Measurements from ENCODE around the gene WDR72.
"Not testable (repeated sequence)": the region's sequence is repeated elsewhere in the genome, so short reads cannot be mapped to it uniquely, and the experiment has no call there.

WDR72 gene

DNA sequence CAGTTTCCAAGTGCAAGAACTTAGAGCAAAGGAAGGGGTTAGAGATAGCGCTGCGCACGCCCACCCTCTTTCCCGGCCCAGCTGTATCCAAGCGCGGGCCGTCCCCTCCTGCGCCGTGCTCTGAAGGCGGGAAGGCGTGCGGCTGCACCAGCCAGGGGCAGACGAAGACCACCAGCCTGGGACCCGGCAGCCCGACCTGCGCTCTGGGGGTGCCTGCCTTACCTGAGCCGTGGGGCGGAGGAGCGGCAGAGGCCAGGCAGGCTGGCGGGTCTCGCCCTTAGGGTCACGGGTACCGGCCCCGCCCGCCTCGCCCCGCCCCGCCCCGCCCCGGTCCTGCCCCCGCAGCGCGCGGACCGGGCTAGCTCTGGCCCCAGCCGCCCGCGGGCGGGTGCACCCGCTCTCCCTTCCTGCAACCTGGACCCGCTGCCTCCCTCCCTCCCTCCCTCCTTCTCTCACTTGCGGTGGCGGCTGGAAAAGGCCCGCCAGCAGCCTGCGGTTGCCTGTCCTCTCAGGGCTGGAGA lies at the start of gene WDR72:
TSS of gene WDR72 (minus strand) at position 253 of the 521 bp plus-strand sequence. CDS start 26,514 bp downstream, outside the sequence.
- no peak for DNase-seq (ENCODE audit: low spot score)

DNA sequence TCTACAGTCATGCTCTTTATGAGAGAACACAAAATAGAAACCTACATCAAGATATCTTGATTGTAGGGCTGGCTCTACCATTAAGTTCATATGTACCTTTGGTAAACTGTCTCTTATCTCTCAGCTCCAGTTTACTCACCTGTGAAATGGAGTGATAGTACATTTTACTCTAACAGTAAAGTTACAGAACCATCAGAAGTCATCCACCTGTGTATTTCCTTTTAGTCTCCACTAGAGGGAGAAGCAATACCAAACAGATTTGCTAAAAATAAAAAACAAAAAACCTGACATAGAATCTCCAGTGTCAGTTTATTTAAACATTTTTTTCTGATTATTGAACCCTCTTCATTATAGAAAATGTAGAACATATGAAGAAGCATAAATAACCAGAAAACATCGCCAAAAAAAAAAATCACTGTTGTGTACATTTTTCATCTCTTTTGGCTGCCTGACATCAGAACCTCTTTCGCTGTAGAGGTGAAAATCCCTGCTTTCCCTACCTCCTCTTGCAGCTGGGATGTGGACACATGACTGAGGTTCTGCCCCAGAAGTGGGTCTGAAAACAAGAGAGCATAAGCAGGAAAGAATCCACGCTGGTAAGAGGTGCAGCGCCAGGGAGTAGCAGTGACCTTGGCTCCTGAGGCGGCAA lies 48.7 kb upstream of the WDR72 start:
- DNase-seq (ENCODE audit: low spot score): peak; percentile 22

DNA sequence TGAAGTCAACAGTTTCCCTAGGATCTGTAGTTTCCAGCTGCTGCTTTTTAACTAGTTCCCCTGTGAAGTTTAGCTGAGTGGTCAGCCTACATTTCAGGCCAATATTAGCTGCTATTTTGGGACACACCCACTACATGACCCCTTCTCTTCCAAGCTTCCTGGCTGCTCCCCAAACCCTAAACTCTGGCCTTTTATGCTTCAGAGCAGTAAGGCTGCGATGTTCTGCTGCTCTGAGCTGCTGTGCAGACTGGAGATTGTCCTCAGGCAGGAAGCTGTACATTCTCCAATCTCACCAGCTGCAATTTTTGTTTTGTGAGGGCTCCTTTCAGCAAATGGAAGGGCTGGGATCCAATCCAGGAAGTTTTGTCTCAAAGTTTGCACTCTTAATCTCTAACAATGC lies 48.0 kb upstream of the WDR72 start:
- DNase-seq (ENCODE audit: low spot score): no peak

DNA sequence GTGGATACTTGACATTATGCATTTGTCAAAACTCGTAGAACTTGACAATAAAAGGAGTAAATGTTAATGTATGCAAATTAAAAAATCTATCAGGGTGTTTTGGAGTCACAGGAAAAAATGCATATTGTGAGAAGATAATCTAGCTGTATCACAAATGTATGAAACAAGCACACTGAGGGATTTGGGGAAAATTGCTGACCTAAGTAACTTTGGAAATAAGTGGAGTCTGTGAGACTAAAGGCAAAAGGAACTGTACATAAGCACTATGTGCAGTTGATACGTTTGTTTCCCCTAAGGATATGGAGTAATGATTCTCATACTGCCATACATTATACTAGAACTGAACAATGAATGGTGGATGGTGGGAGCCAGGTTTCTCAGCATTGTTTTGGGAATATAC lies 43.2 kb upstream of the WDR72 start:
- no peak for DNase-seq (ENCODE audit: low spot score)

DNA sequence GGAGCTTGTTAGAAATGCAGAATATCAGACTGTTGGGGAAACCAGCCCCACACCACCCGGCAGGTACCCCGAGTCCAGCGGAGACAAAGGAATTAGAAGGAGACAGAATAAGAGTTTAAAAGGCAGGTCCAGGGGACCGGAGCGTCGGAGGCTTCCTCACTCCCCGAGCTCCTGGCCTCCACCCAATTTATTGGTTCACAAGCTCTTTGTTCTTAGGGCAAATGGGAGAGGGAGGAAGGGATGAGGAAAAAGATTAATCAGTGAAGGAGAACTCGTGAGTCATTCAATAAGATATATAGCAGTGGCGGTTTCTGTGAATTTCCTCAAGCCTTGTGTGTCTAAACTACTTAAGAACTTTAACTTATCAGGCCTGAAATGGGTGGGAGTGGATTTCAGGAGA lies 32.1 kb upstream of the WDR72 start:
- no peak for DNase-seq (ENCODE audit: low spot score)

DNA sequence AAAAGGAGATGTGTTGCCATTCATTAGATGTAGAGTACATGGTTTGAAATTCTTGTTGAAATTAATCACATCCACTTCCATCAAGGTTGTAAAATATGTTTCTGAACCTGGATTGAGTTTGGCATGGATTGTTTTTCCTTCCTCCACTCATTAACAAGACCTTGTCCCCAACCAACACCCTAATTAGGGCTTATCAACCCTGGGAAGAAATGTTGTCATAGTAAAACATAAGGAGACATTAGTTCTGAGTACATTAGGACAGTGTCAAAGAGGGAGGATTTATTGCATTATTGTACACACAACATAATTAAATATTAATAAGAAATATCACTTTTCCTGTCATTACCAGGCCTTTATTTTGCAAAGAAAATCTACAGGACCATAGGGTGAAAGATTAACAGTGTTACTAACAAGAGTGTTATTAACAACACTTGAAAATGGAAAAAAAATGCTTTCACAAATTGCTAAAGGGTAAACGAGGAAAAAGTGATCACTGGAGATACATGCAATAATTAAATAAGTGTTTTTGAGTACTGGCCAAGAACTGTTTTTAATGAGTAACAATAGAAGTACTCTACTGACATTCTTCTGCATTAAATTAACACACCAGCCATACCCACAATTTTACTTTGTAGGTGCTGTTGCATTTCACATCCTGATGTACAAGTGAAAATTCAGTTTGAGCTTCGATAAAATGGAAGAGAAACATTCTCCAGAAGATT lies 30.4 kb upstream of the WDR72 start:
- no peak for DNase-seq (ENCODE audit: low spot score)

DNA sequence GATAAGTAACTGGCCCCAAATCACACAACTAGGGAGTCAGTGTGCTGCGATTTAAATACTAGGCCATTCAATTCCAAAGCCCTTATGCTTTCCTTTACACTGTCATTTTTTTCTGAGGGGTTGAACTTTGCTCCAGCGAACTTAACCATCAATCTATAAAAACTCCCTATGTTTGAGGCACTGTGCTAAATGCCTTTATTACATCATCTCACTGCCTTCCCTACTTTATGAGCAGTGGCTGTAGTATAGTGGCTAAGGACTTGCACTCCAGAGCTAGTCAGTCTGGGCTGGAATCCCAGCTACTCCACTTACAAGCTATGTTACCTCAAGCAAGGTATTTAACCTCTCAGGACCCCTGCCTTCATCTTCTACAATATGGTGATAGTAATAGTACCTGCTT lies 26.9 kb upstream of the WDR72 start:
- DNase-seq (ENCODE audit: low spot score): no peak

DNA sequence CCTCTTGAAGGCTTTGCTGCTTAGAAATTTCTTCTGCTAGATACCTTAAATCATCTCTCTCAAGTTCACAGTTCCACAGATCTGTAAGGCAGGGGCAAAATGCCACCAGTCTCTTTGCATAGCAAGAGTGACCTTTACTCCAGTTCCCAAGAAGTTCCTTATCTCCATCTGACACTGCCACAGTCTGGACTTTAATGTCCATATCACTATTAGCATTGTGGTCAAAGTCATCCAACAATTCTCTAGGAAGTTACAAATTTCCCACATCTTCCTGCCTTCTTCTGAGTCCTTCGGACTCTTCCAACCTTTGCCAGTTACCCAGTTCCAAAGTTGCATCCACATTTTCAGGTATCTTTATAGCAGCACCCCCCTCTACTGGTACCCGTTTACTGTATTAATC lies 25.8 kb upstream of the WDR72 start:
- DNase-seq (ENCODE audit: low spot score): not testable (repeated sequence)

DNA sequence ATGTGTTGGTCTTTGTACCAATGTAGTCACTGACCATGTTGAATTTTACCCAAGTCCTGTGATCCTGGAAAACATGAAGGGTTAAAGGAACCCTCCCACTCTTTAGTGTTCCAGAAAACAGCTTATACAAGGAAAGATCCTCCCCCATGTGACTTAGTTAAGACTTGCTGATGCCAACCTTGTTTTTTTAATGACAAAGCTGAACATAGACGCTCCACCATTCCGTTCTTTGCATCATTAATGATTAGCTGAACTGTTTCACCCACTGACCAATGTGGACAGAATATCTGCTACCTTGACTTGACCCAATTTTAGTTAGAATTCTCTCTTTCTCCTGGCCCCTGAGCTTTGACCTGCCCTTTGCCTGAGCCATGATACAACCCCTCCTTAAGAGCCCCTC lies 3.5 kb upstream of the WDR72 start:
- no peak for DNase-seq (ENCODE audit: low spot score)

DNA sequence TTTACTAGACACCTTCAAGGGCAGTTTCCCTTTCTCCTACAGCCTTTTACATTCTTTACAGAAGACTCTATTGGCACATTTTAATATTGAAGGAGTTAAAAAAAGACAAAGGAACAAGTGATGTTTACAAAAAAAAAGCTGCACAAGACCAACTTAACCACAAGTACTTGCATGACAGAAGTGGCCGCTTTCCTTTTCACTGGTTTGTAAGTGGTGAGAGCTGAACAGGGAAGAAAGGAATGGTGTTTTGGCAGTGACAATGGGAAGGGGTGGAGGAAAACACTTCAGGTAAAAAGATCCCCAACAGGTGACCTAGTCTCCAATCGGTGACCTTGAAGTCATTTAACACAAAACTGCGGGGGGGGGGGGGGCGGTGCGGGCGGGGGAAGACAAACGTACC lies 1.1 kb downstream of the WDR72 start:
- DNase-seq (ENCODE audit: low spot score): no peak

DNA sequence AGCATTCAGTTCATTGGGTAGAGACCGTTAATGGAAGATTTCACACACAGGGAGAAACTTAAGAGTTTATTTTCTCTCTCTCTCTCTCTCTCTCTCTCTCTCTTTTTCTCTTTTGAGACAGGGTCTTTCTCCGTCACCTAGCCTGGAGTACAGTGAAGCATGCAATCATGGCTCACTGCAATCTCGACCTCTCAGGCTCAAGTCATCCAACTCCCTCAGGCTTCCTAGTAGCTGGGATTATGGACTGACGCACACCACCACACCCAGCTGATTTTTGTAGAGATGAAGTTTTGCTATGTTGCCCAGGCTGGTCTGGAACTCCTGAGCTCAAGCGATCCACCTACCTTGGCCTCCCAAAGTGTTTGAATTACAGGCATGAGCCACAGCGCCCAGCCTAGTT lies 1.6 kb downstream of the WDR72 start:
- no peak for DNase-seq (ENCODE audit: low spot score)

DNA sequence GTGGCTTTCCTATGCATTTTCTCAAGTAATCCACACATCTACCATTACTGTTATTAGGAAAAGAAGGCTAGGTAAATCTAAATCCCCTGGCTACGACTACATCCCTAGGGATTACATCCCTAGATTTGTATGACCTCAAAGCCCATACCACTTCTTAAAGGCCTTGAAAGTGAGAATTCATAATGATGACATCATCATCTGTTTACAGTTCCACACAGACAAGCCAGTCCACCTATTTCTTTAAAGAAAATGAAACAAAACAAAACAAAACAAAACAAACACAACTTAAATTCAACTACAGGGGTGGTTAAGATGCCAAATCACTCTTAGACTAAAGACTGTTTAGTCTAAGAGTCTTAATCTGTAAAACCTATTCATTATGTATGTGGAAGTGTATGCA lies 5.7 kb downstream of the WDR72 start:
- DNase-seq (ENCODE audit: low spot score): no peak

DNA sequence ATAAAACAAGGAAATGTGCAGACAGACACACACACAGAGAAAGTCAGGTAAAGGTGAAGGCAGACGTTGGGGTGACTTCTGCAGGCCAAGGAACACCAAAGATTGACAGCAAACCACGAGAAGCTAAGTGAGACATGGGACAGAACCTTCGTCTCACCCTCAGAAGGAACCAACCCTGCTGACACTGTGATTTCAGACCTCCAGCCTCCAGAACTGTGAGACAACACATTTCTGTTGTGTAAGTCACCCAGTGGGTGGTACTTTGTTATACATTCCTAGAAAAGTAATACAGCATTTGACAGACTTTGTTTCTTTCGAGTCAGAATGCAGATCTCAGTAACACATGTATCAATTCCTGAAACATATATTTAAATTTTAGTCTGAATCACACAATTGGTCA lies 7.1 kb downstream of the WDR72 start:
- no peak for DNase-seq (ENCODE audit: low spot score)

DNA sequence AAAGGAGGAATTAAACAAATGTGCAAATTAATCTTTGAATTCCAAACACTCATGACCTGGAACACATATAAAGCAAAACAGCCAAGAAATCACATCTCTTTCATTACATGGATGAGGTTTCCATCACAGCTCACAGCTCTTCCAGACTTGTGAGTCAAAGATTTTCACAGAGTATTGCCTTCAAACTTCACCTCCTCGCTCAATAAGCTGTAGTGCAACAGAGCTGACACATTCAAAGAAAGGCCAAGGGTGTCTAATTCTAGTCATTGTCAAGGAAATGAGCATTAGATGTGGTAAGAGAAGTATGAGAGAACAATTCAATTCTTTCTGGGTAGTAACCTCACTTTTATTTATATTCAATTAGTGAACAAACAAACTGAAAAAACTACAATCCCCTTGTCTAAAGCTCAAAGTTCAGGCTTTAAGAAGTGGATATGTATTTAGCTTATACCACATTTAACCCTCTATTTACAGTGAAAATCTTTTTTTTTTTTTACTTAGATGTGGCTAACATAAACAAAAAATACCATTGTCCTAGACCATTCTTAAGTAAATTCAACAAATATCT lies 11.9 kb downstream of the WDR72 start:
- no peak for DNase-seq (ENCODE audit: low spot score)

DNA sequence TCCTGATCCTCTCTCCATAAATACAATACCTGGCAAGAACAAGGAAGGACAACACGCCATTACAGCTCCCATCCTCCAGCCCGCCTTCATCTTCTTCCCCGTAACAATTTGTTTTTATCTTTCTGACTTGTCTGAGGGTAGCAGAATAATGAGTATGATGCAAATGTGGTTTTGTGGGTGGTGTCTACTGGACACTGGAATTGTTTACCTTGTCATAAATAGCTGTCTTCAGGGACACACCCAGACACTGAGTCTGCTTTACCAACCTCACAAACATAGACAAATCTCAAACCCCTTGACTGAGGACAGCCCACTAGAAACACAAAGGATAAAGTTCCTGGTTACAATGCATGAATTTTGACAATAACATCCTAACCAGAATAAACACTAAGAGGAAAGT lies 13.4 kb downstream of the WDR72 start:
- no peak for DNase-seq (ENCODE audit: low spot score)

DNA sequence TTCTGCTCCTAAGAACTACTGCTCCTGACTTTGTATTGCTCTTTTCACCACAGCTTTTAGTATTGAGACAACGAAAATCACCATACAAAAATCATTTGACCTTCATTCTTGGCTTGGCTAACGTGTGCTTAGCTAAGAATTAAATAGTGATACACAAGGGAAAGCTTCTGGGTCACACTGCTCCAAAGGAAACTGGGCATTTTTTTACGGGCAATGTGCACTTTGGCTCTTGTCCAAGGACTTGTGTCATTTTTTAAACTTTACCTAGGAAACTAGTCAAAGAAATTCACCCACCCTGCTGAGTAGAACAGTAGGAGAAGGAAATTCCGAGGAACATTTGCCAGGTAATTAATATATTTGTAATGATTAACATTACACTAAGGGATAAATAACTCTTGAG lies 19.8 kb downstream of the WDR72 start:
- DNase-seq (ENCODE audit: low spot score): no peak

DNA sequence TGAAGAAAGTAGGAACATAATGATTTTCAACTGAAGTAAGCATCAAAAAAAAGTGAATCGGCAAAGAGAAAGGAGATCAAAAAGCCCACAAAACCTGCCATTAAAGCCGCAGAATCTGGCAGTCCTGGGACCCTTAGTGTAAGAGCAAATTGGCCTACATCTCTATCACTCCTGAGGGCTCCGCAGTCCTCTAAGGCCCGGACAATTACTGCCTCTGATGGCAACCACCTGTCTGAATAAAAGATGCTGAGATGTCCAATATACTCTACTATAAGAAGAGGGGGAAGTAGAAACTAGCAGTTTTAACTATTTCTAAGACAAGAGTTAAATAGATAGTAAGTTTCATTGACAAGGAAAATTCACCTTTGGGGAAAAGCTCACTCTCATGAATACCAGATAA lies 20.3 kb downstream of the WDR72 start:
- DNase-seq (ENCODE audit: low spot score): no peak

DNA sequence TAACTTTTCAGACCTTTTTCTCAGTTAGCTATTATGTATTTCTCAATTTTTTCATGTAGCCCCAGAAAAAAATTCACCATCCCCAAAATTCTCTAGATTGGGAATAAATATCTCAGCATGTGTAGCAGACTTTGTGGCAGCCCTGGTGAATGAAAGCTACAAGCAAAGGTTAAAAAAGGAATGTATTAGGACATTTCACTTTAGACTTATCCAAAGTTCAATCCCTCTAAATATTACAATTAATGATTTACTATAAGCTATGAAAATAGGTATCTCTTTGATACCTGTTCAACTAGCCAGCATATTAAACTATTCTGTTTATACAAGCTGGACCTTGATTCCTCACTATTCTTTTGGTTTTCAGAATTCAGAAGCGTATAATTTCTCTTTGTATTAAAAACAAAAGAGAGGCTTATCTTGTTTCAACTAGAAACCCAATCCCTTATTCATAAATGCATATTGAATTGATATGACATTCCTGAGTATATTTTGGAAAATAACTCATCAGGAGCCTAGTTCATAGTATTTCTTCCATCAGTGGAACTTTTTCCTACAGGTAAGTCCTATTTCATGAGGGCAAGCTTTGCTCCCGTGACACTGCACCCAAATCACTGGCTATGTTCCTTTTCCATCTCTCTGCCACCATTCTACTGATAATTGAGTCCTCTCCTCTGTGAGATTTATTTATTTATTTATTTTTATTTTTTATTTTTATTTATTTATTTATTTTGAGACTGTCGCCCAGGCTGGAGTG lies 38.0 kb downstream of the WDR72 start:
- DNase-seq (ENCODE audit: low spot score): no peak

DNA sequence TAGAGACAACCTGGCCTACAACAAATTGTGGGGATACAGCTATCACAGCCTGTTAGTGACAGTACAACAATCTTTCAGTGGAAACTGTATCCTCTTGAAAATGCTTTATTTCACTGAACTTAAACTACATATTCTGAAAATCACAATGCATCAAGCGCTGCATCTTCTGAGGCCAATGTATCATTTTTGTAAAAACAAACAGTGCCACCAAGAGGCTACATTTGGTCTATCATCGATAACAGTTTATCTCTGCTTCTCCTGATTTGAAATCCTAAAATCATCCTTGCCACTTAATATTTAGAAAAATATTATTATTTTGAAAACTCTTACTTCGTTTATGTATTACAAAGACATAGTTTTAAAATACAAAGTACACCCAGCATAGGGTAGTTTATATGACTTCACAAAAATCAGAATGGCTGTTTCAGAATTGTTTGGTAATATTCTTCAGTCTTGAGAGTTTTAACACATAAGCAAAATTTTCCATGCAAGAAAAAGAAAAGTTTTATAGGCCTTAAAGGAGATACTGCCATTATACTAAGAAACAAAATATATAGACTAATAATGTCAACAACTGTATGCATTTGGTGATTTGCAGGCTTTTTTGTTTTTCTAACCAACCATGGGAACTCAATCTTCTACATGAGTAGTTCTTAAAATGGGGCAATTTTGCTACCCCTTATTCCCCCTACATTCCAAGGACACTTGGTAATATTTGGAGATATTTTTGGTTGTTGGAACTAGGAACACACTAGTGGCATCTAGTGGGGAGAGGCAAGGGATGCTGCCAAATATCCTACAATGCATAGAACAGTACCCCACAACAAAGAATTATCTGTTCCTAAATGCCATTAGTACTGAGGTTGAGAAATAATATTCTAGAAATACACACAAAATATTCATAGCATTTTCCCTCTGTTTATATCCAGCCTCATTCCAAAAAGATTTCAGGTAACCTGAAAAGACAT lies 42.3 kb downstream of the WDR72 start:
- peak; percentile 30 for DNase-seq (ENCODE audit: low spot score)

DNA sequence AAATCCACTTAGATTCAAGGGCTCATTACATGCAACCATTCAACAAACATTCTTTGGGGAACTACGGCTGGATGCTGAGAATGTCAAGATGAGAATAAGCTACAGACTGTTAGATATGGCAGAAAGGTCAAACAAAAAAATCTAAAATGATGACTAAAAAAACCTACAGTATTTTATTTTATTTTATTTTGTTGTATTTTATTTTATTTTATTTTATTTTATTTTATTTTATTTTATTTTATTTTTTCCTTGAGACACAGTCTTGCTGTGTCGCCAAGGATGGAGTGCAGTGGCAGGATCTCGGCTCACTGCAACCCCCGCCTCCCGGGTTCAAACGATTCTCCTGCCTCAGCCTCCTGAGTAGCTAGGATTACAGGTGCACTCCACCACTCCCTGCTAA lies 46.2 kb downstream of the WDR72 start:
- no peak for DNase-seq (ENCODE audit: low spot score)

DNA sequence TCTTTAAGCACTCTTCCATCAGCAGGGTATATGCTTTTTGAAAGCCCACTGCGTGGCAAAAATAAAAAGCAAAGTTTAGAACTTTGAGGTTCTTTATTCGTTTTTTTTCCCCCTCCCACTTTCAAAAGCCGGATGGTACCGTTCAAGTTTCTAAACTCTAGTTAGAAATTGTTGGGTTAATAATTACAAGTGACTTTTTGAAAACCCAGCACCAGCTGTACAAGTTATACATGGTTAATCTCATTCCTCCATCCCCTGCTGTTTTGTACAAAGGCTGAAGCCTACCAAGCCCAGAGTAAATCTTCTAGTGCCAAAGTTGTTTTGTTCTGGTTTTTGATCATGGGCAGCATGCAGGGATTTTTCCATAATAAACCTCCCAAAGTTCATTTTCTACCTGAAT lies 48.6 kb downstream of the WDR72 start:
- no peak for DNase-seq (ENCODE audit: low spot score)

DNA sequence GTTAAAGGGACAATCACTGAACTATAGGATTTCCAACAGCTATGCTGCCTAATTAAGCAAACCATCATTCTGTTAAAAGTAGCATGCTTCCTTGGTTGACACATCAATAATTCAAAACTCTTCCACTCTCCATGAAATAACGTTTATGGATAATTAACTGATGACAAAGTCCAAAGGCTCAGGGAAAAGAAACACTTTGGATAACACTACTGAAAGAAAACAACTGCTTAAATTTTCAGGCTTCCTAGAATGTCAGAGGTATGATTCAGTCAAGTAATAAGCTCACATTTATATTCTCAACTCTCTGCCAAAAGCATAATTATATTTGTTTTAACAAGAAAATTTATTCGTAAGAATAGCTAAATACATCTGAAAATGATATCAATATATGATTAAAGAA lies 49.6 kb downstream of the WDR72 start:
- DNase-seq (ENCODE audit: low spot score): no peak

Measured in NAMALWA (cell line).